ENCODE measurements around the gene AKAP6.

GRCh38 chr14:32447371-32447770 lies 118.3 kb downstream of the AKAP6 start:
- TF ChIP-seq, protein P1, sequence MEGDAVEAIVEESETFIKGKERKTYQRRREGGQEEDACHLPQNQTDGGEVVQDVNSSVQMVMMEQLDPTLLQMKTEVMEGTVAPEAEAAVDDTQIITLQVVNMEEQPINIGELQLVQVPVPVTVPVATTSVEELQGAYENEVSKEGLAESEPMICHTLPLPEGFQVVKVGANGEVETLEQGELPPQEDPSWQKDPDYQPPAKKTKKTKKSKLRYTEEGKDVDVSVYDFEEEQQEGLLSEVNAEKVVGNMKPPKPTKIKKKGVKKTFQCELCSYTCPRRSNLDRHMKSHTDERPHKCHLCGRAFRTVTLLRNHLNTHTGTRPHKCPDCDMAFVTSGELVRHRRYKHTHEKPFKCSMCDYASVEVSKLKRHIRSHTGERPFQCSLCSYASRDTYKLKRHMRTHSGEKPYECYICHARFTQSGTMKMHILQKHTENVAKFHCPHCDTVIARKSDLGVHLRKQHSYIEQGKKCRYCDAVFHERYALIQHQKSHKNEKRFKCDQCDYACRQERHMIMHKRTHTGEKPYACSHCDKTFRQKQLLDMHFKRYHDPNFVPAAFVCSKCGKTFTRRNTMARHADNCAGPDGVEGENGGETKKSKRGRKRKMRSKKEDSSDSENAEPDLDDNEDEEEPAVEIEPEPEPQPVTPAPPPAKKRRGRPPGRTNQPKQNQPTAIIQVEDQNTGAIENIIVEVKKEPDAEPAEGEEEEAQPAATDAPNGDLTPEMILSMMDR (IDR thresholded peaks at IDR 0.05), result no peak
- TF ChIP-seq POLR2A (IDR thresholded peaks at IDR 0.05), result no peak
